GM23248 (cell line): ENCODE results near the gene OCSTAMP. TPM values are rescaled to one million over a fixed set of nuclear protein-coding genes. Genes with fewer than 3 reads are reported as not detected.

Experiments
- DNase-seq: peaks from one replicate; pipeline ENCODE4 v3.0.0-alpha.2; 2015
- H2AFZ ChIP-seq: fragments of 200-600 bp; sonication (generic); 2 replicates; pipeline ENCODE4 v1.6.1; 2016; ENCODE audit warnings: antibody characterized with exemption
- H3F3A ChIP-seq: fragments of 200-600 bp; sonication (generic); 2 replicates; pipeline ENCODE4 v1.6.1; 2016; ENCODE audit warnings: mild to moderate bottlenecking, antibody characterized with exemption, mixed run types; ENCODE audit not compliant: insufficient read depth
- H3K27ac ChIP-seq: fragments of 200-600 bp; sonication (generic); 2 replicates; pipeline ENCODE4 v1.5.1; 2016; ENCODE audit warnings: mild to moderate bottlenecking
- H3K27me3 ChIP-seq: fragments of 200-600 bp; sonication (generic); replicated peaks from 2 replicates; pipeline ENCODE4 v1.6.1; 2016; ENCODE audit warnings: mild to moderate bottlenecking; ENCODE audit not compliant: insufficient read depth
- H3K36me3 ChIP-seq: fragments of 200-600 bp; sonication (generic); 2 replicates; pipeline ENCODE4 v1.6.1; 2016; ENCODE audit warnings: low read depth, mild to moderate bottlenecking
- H3K4me1 ChIP-seq: fragments of 200-600 bp; sonication (generic); 2 replicates; pipeline ENCODE4 v1.6.1; 2016; ENCODE audit warnings: mild to moderate bottlenecking; ENCODE audit not compliant: insufficient read depth
- H3K4me2 ChIP-seq: fragments of 200-600 bp; sonication (generic); one replicate; pipeline ENCODE4 v1.6.1; 2016; ENCODE audit warnings: mild to moderate bottlenecking; ENCODE audit not compliant: unreplicated experiment
- H3K4me3 ChIP-seq: fragments of 200-600 bp; sonication (generic); 2 replicates; pipeline ENCODE4 v1.5.1; 2016; ENCODE audit warnings: mild to moderate bottlenecking
- H3K79me2 ChIP-seq: fragments of 200-600 bp; sonication (generic); 2 replicates; pipeline ENCODE4 v1.6.1; 2016; ENCODE audit warnings: mild to moderate bottlenecking; ENCODE audit not compliant: insufficient read depth
- H3K9ac ChIP-seq: fragments of 200-600 bp; sonication (generic); 2 replicates; pipeline ENCODE4 v1.6.1; 2016; ENCODE audit warnings: mild to moderate bottlenecking
- H3K9me2 ChIP-seq: fragments of 200-600 bp; sonication (generic); 2 replicates; pipeline ENCODE4 v1.6.1; 2016; ENCODE audit warnings: mixed run types, mild to moderate bottlenecking, moderate library complexity; ENCODE audit not compliant: insufficient read depth
- H3K9me3 ChIP-seq: fragments of 200-600 bp; sonication (generic); one replicate; pipeline ENCODE4 v1.6.1; 2017; ENCODE audit warnings: low read depth
- H4K20me1 ChIP-seq: fragments of 200-600 bp; sonication (generic); 2 replicates; pipeline ENCODE4 v1.6.0; 2016; ENCODE audit not compliant: insufficient read depth
- EZH2 ChIP-seq: fragments of 200-600 bp; sonication (generic); IDR thresholded peaks from 2 replicates; pipeline ENCODE4 v1.6.1; 2018; ENCODE audit warnings: antibody characterized with exemption, mild to moderate bottlenecking; ENCODE audit not compliant: insufficient read depth, poor library complexity, severe bottlenecking
- EZH2phosphoT487 ChIP-seq: fragments of 200-600 bp; sonication (generic); IDR thresholded peaks from 2 replicates; pipeline ENCODE4 v1.6.1; 2018; ENCODE audit warnings: antibody characterized with exemption, moderate library complexity, mild to moderate bottlenecking, low read depth; ENCODE audit not compliant: insufficient read depth
- WGBS, 2 experiments: methylation state at CpG; one replicate each; pipeline ENCODE4 v1.1.6; 2015 to 2017; ENCODE audit warnings: low lambda C conversion rate in 2 of 2, low coverage in 1 of 2; ENCODE audit errors: missing lambda C conversion rate in 2 of 2; 5-methylcytosine and 5-hydroxymethylcytosine counted together
- in situ Hi-C: fragments of 300-500 bp; cut with MboI; formaldehyde crosslinking; loops from 2 replicates; pipeline ENCODE4 v1.15.0; 2020
- polyA plus RNA-seq: library from polyadenylated mRNA; unstranded; fragments of >200 nt; fragmentation: Nextera tagmentation; extraction: Ambion mirVana; gene quantifications from 2 replicates; pipeline ENCODE4 v1.2.1, GENCODE V29; 2016
- total RNA-seq: library from RNA; depleted of rRNA; stranded (reverse); fragments of >200 nt; shearing (Covaris generic); gene quantifications from 2 replicates; pipeline ENCODE4 v1.2.3, GENCODE V29; 2014; rRNA removed

Gene OCSTAMP
- total and polyA plus RNA-seq, 2 experiments from 2014 or later = not detected

DNA sequence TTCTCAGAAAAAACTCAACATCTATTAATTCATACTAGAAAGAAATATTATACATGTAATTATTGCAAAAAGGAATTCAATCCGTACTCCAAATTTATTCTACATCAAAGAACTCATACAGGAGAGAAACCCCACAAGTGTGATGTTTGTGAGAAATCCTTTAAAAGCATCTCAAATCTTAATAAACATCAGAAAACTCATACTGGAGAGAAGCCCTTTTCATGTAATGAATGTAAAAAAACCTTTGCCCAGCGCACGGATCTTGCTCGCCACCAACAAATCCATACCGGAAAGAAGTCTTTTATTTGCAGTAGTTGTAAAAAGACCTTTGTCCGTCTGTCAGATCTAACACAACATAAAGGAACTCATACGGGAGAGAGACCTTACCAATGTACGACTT is 59.1 kb downstream of the OCSTAMP start:
- no peaks in the 10 kb centered on the region for H4K20me1 ChIP-seq
- no peak for DNase-seq
- 62 to 70% methylated on average over 8 of the region's 8 CpGs for WGBS, 2 experiments
- H3K4me3 ChIP-seq = no peak overlapping the region
- H3K4me2 ChIP-seq = no peak overlapping the region
- H3K27me3 ChIP-seq = peaks cover 11% of the 10 kb centered on the region
- no peak overlapping the region for H2AFZ ChIP-seq
- H3K36me3 ChIP-seq = no peaks in the 10 kb centered on the region
- H3K79me2 ChIP-seq = no peaks in the 10 kb centered on the region
- H3K27ac ChIP-seq = no peak overlapping the region
- no peaks in the 10 kb centered on the region for H3F3A ChIP-seq
- no peaks in the 10 kb centered on the region for H3K9me3 ChIP-seq
- in situ Hi-C loops = no loop called here
- TF ChIP-seq EZH2 = no peak
- no peak for TF ChIP-seq EZH2phosphoT487
- H3K9me2 ChIP-seq = no peaks in the 10 kb centered on the region
- H3K9ac ChIP-seq = no peak overlapping the region
- no peaks in the 10 kb centered on the region for H3K4me1 ChIP-seq

Other genes starting within 250 kb of the OCSTAMP start
- gene CDH22, start 242.2 kb downstream of the OCSTAMP start, total RNA-seq = not detected in 2 replicates
- not detected in 2 replicates for gene CDH22, start 242.2 kb downstream of the OCSTAMP start, polyA plus RNA-seq
- 51.1 and 57.9 TPM in 2 replicates for gene ELMO2, start 144.0 kb downstream of the OCSTAMP start, total RNA-seq
- 38.4 and 41.5 TPM in 2 replicates for gene ELMO2, start 144.0 kb downstream of the OCSTAMP start, polyA plus RNA-seq
- gene ZNF334, start 37.1 kb downstream of the OCSTAMP start, total RNA-seq = 1.4 TPM in 2 replicates
- 1.1 and 1.2 TPM in 2 replicates for gene ZNF334, start 37.1 kb downstream of the OCSTAMP start, polyA plus RNA-seq
- gene SLC13A3, start 100.8 kb upstream of the OCSTAMP start, total RNA-seq = 0.89 and 2.4 TPM in 2 replicates
- 2.3 and 4.6 TPM in 2 replicates for gene SLC13A3, start 100.8 kb upstream of the OCSTAMP start, polyA plus RNA-seq
- gene TP53RK, start 138.8 kb upstream of the OCSTAMP start, total RNA-seq = 20.1 and 24.1 TPM in 2 replicates
- gene TP53RK, start 138.8 kb upstream of the OCSTAMP start, polyA plus RNA-seq = 23.6 and 24.0 TPM in 2 replicates
- gene SLC2A10, start 159.0 kb upstream of the OCSTAMP start, total RNA-seq = 48.0 and 50.2 TPM in 2 replicates
- 26.2 and 29.7 TPM in 2 replicates for gene SLC2A10, start 159.0 kb upstream of the OCSTAMP start, polyA plus RNA-seq